Muscle of arm (tissue), 12 donors: ENCODE measurements around the gene PDE8A. TPM values are rescaled to one million over a fixed set of nuclear protein-coding genes. Genes with fewer than 3 reads are reported as not detected.
A peak's percentile ranks its signal among the peaks of the same experiment; 100 is the strongest.
"Not testable (repeated sequence)": the region's sequence is repeated elsewhere in the genome, so short reads cannot be mapped to it uniquely, and the experiment has no call there.

Source experiments
- DNase-seq: peaks from one replicate; pipeline ENCODE4 v3.0.0-alpha.2; 2013
- polyA plus RNA-seq, 12 donors: library from polyadenylated mRNA; unstranded; fragments of 120-200 nt; gene quantifications; one replicate each; pipeline ENCODE4 v1.2.1, GENCODE V29; 2013; ENCODE audit not compliant: insufficient read length in 12 of 12

Gene PDE8A
- polyA plus RNA-seq, 12 donors = 17.3 to 63.1 (median 32.4) TPM; not detected in 1

GRCh38 chr15:84988909-84989644 is 7.4 kb downstream of the PDE8A start:
- no peak for DNase-seq

- DNase-seq = no peak
Observed at GRCh38 chr15:84990507-84990906, 8.9 kb downstream of the PDE8A start.

GRCh38 chr15:84991014-84991712 is 9.5 kb downstream of the PDE8A start:
- DNase-seq = no peak

- no peak for DNase-seq
Observed at GRCh38 chr15:84992157-84992944, 10.7 kb downstream of the PDE8A start.

GRCh38 chr15:84996055-84996454 is 14.4 kb downstream of the PDE8A start:
- no peak for DNase-seq

- DNase-seq = not testable (repeated sequence)
Observed at GRCh38 chr15:84996714-84997113, 15.1 kb downstream of the PDE8A start.

- DNase-seq = not testable (repeated sequence)
Observed at GRCh38 chr15:84997214-84997613, 15.6 kb downstream of the PDE8A start.

GRCh38 chr15:85000189-85000864 is 18.7 kb downstream of the PDE8A start:
- DNase-seq = peak; percentile 31

- DNase-seq = no peak
Observed at GRCh38 chr15:85000937-85001336, 19.3 kb downstream of the PDE8A start.

GRCh38 chr15:85002517-85002916 is 20.9 kb downstream of the PDE8A start:
- DNase-seq = no peak

- no peak for DNase-seq
Observed at GRCh38 chr15:85003593-85004312, 22.1 kb downstream of the PDE8A start.

- no peak for DNase-seq
Observed at GRCh38 chr15:85004550-85004949, 22.9 kb downstream of the PDE8A start.

GRCh38 chr15:85005319-85005718 is 23.7 kb downstream of the PDE8A start:
- no peak for DNase-seq

- DNase-seq = no peak
Observed at GRCh38 chr15:85005746-85006145, 24.1 kb downstream of the PDE8A start.

- DNase-seq = no peak
Observed at GRCh38 chr15:85006201-85006600, 24.5 kb downstream of the PDE8A start.

- DNase-seq = no peak
Observed at GRCh38 chr15:85006655-85007054, 25.0 kb downstream of the PDE8A start.

- DNase-seq = no peak
Observed at GRCh38 chr15:85007137-85007536, 25.5 kb downstream of the PDE8A start.

GRCh38 chr15:85007741-85008397 is 26.2 kb downstream of the PDE8A start:
- no peak for DNase-seq

- DNase-seq = no peak
Observed at GRCh38 chr15:85008474-85009260, 27.0 kb downstream of the PDE8A start.

- DNase-seq = no peak
Observed at GRCh38 chr15:85009435-85009834, 27.8 kb downstream of the PDE8A start.
